NCI-H526 treated with DMSO at 0.1 percent for 48 hours (cell line): Measurements from ENCODE around the gene VAPA.

Source experiments
- DNase-seq: peaks from one replicate; lab custom pipeline; 2025; lab: John Stamatoyannopoulos, UW

VAPA gene, protein sequence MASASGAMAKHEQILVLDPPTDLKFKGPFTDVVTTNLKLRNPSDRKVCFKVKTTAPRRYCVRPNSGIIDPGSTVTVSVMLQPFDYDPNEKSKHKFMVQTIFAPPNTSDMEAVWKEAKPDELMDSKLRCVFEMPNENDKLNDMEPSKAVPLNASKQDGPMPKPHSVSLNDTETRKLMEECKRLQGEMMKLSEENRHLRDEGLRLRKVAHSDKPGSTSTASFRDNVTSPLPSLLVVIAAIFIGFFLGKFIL

DNA sequence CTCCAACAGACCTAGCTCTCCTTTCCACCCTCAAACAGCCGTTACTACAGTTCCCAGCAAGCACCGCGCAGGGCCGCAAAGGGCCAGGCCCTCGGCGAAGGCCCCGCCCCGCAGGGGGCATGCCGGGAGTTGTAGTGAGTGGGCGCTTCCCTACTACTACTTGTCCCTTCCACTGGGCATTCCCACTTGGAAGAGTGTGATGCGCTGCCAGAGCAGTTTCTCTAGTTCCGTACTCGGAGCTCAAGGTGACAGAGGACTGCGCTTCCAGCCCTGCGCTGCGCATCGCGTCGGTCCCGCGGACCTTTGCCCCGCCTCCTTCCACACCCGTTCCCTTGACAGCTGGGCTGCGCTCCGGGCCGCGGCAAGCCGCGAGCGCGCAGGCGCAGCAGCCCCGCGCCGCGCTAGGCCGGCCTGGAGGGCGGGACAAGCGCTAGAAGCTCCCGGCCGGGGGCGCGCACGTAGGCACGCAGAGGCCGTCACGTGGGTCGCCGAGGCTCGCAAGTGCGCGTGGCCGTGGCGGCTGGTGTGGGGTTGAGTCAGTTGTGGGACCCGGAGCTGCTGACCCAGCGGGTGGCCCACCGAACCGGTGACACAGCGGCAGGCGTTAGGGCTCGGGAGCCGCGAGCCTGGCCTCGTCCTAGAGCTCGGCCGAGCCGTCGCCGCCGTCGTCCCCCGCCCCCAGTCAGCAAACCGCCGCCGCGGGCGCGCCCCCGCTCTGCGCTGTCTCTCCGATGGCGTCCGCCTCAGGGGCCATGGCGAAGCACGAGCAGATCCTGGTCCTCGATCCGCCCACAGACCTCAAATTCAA is at the start of gene VAPA:
Gene VAPA, plus strand, starts transcription at position 491 of the 808 bp plus-strand sequence. Its CDS starts 241 bp downstream, at position 732.
- peak; percentile 88 for DNase-seq

DNA sequence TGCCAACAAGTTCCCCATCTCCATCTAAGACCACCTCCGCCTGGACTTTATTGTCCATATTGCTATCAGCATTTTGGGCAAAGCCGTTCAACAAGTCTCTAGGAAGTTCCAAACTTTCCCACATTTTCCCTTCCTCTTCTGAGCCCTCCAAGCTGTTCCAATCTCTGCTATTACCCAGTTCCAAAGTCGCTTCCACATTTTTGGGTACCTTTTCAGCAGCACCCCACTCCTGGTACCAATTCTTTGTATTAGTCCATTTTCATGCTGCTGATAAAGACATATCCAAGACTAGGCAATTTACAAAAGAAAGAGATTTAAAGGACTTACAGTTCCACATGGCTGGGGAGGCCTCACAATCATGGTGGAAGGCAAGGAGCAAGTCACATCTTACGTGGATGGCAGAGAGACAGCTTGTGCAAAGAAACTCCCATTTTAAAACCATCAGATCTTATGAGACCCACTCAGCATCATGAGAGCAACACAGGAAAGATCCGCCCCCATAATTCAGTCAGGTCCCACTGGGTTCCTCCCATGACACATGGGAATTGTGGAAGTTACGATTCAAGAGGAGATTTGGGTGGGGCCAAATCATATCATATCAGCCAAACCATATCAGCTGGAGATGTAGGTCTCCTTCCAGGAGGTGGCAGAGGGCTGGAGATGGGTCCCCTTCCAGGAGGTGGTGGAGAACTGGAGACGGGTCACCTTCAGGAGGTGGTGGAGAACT is 47.9 kb upstream of the VAPA start:
- DNase-seq: no peak

DNA sequence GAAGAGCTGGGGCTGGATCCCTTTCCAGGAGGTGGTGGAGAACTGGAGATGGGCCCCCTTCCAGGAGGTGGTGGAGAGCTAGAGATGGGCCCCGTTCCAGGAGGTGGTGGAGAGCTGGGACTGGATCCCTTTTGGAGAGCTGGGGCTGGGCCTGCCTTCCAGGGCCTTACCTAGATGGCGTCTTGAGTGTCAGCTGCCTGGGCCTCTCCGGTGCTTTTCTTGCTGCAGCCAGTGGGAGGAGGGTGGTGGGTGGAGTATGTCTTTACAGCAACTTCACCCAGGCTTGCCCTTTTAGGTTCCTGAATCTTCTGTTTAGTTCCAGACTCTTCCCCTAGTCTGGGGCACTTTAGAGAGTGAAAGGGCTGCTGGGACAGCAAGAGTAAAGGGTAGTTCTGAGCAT is 47.2 kb upstream of the VAPA start:
- no peak for DNase-seq

DNA sequence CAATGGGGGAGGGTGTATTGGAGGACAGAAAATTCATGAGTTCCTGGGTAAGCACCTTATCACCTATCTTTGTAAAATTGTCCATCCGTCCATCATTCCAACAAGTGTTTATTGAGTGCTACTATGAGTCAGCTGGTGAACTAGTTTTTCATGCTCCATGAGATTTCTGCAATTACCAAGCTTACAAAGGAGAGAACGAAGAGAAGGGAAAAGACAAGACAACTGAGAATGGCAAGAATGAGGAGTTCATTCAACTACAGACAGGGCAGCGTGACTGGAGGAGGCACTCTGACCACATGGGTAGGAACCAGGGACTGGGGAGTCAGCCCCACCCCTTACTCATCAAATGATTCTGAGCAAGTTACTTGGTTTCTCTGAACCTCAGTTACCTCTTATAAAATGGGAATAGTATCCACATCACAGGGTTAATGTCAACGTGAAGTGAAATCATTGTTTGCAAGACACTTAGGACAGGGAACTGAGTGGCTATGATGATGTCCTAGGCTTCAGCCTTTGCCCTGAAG is 46.7 kb upstream of the VAPA start:
- no peak for DNase-seq

DNA sequence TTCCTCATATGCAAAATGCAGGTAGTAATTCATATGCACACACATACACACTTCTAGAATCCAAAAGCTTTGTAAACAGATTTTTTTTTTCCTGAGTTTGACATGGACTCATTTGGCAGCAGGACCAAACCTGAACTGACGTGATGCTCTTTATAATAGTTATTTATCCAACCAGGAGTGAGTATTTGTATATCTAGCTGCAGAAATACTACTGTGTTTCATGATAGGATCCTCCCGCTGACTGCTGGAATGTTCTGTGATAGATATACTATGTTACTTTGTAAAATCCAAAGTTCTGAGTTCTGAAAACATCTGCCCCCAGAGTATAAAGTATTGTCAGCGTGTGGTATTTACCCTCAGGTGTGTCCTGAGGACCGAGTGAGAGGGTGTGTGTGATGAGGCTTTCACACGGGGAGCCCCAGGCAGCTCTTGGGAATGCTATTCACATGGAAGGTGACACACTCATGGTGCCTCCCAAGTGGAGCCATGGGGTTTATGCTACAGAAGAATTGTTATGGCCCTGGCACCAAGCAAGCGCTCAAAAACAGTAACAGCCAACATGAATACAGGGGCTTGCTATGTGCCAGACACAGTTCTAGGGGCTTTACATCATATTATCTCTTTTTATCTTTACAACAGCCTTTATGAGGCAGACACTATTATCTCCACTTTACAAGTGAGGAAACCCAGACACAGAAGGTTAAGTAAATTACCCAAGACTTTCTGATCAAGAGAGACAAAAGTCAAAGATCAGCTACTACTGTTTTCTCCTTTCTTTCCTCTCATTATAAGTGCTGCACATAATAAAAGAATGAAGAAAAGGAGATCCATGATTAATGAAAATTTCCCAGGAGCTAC is 44.7 kb upstream of the VAPA start:
- no peak for DNase-seq

DNA sequence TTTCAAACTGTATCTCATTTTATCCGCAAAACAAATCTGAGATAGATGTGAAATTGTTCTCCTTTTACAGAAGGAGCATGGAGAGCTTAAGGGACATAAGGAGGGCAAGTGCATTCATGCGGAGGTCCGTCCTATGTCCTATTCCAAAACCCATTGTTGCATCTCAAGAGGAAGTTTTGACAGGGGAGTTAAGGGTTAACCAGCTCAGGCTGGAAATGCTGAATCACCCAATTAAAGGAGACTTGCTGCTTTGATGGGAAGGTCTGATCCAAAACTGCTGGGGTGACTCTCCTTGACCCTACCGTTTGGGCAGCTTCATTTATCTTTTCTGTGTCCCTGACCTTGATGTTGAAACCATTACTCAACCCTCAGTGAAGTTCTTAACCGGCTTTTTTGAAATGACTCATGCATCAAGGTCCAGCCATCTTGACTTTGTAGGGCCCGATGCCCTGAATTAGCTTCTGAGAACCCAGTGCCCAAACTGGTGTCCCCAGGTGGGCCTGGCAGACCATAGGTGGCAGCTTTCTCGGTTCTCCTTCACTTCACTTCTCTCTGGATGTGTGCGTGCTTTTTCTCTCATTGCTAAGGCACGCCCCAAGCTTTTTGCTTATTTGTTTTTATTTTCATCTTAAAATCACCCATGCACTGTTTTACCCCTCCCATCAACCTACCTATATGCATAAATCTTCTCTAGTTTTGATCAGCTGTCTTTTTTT is 43.9 kb upstream of the VAPA start:
- DNase-seq: no peak

DNA sequence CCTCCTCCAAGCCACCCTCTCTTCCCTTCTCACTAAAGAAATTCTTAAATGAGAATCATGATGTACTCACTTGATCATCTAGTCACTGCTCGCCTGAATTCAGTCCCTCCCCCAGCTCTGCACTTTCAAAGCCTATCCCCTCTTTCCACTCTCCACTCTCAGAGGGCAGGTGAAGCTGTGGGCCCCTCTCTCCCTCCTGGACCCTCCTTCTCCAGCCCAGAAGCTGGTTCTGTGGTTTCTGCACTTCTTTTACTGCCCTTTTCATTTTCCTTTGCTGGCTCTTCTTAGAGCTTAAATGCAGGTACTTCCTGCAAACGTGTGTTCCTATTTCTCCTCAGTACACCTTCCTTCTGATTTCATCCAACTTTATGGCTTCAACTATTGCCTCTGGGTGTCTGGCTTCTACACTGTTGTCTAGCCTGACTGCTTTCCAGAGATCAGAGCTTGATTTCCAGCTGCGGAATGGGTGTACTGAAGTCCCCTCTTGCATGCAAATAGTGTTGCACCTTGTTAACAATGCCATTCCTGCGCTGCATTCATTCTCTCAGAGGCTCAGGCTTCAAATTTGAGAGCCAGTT is 43.3 kb upstream of the VAPA start:
- DNase-seq: no peak

DNA sequence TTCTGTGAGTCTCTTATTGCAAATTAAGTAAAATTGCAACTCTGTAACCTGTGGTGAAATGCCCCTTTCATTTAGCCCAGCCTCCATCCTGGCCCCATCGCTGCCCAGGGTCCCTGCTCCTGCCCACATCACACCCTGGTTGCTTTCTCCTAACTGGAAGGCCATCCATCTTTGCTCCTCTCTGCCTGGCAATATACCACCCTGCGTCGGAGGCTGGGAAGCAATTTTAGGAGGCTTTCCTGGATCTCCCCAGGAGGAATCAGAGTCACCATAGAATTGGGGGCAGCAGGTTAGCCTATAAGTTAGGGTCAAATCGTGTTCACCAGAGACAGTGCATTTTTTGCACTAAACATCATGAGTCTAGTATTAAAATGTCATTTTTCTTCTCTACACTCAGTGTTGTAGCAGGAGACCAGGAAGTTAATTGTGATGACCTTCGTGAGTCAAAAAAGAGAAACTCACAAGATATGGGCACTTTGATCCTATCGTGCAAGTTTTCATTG is 42.5 kb upstream of the VAPA start:
- no peak for DNase-seq

DNA sequence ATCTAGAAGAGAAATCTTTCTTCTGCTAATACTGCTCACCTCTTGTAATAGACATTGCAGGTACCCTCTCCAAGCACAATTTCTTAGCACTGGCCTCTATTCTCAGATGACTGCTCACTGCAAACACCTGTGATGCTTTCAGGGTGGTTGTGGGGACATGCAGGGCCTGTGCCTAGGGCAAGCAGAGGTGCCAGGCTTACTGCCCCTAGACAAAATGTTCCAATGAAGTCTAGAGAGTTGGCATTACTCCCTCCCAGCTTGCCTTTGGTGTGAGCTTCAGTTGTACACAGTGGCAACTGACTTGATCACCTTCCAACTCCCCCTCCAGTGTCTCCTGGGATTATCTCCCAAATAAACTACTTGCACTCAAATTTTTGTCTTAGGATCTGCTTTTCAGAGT is 41.0 kb upstream of the VAPA start:
- DNase-seq: no peak

DNA sequence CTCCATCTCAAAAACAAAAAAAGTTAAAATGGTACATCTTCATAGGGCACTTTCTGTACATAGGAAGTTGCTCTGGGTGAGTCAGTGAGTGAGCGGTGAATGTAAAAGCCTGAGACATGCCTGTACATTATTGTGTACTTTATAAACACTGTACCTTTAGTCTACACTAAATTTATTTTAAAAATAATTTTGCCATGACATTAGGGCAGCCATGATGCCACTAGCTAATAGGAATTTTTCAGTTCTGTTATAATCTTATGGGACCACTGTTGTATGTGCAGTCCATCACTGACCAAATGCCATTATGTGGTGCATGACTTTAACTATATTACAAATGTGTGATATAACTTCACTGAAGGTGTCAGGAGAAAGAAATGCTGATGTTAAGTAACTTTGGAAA is 39.1 kb upstream of the VAPA start:
- DNase-seq: no peak

DNA sequence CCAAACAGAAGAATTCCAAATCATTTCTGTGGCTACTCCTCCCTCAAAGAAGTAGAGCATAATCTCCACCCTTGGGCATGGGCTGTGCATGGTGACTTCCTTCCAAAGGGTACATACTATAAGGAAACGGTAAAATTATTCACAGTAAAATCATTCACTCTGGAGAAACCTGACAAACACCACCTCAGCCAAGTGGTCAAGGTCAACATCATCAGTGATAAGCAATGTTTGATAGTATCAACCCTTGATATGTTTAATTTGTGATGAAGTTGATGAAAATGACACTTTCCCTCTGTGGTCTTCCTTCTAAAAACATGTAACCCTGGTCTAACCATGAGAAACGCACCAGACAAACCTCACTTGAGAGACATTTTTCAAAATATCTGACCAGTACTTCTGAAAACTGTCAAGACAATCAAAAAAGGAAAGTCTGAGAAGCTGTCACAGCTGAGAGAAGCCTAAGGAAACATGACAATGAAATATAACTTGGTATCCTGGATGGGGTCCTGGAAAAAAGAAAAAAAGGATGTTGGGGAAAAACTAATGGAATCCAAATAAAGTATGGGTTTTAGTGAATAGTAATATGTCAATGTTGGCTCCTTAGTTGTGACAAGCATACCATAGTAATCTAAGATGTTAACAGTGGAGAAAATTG is 37.5 kb upstream of the VAPA start:
- no peak for DNase-seq

DNA sequence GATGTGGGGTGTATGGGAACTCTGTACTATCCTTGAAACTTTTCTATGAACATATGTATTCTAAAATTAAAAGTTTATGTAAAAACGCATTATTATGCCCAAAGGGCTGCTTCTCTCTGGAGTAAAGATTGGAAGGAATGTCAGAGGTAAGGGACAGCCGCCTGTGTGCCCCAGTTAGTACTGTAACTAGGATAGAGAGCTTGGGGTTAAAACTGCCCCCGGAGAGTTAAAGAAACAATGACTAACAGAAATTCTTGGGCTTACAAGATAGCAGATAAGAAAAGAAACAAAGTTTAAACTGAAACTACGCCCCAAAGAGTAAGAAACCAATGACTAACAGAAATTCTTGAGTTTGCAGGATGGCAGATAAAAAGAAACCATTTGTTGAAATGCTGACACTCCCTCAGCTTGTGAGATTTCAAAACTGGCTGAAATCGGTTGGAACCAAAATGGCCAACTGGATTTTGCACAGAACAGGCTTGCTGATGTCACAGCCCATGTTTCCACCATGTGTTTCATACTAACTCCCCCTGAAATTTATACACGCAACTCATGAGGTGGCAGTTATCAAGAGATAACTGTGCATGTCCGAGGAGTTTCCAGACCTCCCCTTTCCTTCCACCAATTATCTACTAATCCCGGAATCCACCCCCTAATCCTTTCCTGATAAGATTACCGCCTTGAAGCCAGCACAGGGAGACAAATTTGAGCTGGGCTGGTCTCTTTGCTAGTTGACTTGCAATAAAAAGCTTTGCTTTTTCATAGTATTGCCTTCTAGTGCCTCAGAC is 36.8 kb upstream of the VAPA start:
- no peak for DNase-seq

DNA sequence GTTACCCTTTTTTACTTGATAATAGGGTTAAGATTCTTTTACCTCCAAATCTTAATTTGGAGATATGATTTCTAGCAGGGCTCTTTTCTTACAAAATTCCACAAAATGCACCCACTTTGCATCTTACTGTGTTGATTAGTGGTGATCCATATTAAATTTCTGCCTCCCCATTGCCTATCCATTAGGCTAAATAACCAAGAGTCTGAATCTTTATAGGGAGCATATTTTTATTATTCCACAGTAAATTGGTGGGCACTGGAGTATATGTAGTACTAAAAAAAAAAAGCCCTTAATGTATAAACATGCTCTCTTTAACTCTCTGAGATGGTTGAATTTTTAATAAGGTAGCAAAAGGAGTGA is 36.2 kb upstream of the VAPA start:
- DNase-seq: no peak

DNA sequence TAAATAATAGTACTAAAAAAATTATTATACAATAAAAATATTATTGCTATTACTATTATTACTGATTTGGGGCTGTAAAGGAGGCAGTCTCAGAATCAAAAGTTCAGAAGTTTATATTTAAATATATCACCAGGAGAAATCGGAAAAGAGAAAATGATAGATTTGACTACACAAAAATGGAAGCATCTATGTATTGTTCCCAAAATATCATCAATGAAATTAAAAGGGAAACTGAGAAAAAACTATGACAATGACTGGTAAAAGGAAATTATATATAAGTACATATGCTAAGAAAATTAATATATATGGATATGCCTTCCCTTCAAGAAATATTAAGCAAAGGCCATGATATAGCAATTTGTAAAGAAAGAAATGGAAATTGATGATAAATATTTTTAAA is 35.7 kb upstream of the VAPA start:
- DNase-seq: no peak

DNA sequence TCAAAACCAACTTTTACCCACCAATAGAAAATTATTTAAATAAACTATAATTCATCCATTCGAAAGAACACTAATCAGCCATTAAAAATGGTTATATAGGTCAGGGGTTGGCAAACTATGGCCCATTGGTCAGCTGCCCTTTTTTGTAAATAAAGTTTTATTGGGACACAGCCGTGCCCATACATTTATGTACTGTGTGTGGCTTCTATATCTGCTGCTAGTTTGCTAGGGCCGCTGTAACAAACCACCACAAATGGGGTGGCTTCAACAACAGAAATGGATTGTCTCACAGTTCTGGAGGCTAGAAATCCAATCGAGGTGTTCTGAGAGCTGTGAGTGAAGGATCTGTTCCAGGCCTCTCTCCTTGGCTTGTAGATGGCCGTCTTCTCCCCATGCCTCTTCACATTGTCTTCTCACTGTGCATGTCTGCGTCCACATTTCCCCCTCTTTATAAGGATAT is 35.0 kb upstream of the VAPA start:
- no peak for DNase-seq

DNA sequence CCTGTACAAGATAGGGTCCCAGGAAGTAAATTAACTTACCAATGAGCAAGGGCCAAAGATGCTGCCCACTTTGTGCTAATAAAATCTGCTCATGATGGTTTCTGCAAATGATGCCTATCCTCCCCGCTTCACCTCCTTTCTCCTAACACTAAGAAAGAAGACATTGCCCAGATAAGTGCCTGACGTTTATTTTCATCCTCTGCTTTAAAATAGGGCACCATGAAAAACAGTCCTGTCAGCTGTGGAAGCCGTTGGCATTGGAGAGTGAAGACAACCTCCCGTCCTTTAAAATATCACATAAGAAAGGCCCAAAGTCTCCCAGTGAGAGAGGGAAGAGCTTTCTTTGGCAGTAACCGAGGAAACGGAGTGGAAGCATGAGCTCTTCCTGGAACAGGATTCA is 29.7 kb upstream of the VAPA start:
- DNase-seq: no peak

DNA sequence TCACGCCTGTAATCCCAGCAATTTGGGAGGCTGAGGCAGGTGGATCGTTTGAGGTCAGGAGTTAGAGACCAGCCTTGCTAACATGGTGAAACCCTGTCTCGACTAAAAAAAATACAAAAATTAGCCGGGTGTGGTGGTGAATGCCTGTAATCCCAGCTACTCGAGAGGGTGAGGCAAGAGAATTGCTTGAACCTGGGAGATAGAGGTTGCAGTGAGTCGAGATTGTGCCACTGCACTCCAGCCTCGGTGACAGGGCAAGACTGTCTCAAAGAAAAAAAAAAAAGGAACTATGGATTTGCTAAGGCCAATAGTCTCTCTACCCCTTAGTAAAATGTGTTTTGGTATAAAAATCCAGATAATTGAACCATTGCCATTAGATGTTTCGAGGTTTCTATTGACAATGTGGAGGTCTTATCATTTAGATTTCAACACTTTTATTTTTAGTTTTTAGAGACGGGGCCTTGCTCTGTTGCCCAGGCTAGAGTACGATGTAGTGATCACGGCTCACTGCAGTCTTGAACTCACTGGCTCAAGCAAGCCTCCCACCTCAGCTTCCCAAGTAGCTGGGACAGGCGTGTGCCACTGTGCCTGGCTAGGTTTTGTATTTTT is 29.2 kb upstream of the VAPA start:
- no peak for DNase-seq

DNA sequence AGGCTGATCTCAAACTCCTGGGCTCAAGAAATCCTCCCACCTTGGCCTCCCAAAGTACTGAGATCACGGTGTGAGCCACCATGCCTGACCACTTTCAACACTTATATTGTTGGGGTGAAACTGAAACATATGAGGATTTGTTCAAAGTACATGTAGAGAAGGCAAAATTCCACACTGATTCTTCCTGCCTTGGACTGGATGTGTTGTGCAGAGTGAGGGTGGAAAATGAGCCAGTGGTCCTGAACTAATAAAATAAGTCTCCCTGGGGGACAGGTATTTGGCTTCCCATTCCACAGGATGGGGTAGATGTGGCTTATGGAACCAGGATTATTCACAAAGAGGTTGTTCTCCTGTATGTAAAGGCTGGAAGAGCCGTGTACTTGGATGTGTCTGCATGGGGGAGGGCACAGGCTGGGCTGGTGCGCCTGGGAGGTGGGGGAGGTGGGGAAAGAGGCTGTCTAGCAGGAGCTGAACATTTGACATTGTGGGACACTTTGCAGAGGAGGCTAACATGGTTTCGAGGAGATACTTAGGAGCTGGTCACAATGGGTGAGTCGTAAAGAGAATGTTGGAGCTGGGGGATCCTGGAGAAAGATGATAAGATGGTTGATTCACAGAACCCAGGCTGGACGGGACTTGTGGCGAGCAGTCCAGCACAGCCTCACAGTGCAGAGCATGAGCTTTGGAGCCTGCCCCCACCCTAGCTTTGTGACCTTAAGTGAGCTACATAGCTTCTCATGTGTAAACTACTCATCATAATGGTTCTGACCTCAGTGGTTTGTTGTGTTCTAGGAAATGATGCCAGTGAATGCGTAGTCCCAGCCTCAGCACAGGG is 28.4 kb upstream of the VAPA start, which contains the start of gene TXNDC2:
Gene TXNDC2, plus strand, starts transcription at position 804 of the 835 bp plus-strand sequence. CDS start 708 bp downstream, outside the sequence.
- no peak for DNase-seq
